ENCODE measurements around the gene COP1. TPM values are rescaled to one million over a fixed set of nuclear protein-coding genes. Genes with fewer than 3 reads are reported as not detected.

COP1 gene
- total and polyA plus RNA-seq, 2 of the 13 experiments (the other 11 are each of a cell fraction or from before 2014, with no cell fraction given) = 20.5 to 51.3 TPM

DNA sequence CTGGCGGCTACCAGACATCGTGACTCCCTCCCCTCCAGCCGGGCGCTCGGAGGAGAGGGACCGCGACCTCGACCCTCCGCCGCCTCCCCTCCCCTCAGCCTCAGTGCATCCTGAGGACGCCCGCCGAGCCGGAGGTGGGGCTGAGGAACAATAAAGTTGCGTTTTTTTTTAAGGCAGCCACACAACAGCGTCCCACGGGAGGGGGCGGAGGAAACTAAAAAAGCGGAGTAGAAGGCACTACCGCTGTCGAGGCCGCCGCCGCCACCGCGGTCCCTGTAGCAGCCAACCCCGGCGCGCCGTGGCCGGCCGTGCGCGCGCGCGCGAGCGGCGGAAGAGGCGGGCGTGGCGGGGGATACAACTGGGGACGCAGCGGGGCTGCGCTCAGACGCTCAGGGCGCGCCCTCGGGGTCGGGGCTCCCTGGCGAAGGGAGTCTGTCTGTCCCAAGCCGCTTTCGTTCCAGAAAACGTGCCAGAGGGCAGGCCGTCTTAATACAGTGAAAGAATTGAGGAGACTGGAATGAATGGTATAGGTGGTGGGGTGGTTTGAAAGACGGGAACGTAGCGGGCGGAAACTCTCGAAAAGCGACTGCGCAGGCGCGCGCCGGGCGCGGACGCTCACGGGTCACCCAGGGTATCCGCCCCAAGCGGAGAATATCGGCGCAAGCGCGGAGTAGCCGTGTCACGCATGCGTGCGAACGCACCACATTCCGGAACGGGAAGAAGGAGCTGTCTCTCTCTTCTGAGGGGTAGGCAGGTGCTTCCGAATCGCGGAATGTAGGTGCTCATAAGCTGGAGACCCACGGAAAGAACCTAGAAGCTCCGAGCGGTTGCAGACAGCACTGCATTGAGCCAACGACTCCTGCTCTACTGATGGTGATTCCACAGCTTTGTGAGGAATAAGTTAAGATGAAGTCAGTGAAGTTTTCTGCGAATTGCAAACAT lies at the start of gene COP1 (continued):
- TF ChIP-seq ZNF318 (CRISPR knock-in tag; IDR thresholded peaks at IDR 0.05) = no peak
- no peak for TF ChIP-seq ZNF878 (CRISPR knock-in tag; IDR thresholded peaks at IDR 0.05)
- TF ChIP-seq NCOR1 (IDR thresholded peaks at IDR 0.05; ENCODE audit: borderline replicate concordance, low read length) = no peak
- TF ChIP-seq ZNF329 (CRISPR knock-in tag; IDR thresholded peaks at IDR 0.05; ENCODE audit: low read depth) = no peak
- no peak; the same call in 1 of the 2 replicates for TF ChIP-seq MLX (CRISPR knock-in tag; IDR thresholded peaks at IDR 0.05)
- 0 out of 2 replicates have a peak, but pooled peaks have one; percentile 30 for TF ChIP-seq ETS1 (CRISPR knock-in tag; IDR thresholded peaks at IDR 0.05)
- TF ChIP-seq, protein P1, sequence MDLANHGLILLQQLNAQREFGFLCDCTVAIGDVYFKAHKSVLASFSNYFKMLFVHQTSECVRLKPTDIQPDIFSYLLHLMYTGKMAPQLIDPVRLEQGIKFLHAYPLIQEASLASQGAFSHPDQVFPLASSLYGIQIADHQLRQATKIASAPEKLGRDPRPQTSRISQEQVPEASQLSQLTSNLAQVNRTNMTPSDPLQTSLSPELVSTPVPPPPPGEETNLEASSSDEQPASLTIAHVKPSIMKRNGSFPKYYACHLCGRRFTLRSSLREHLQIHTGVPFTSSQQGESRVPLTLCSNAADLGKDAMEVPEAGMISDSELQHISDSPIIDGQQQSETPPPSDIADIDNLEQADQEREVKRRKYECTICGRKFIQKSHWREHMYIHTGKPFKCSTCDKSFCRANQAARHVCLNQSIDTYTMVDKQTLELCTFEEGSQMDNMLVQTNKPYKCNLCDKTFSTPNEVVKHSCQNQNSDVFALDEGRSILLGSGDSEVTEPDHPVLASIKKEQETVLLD (CRISPR knock-in tag; IDR thresholded peaks at IDR 0.05; ENCODE audit: low read depth) = peak; percentile 55; the same call in 1 of the 2 replicates
- no peak for TF ChIP-seq SIX4 (CRISPR knock-in tag; IDR thresholded peaks at IDR 0.05)
- TF ChIP-seq ZNF616 (CRISPR knock-in tag; IDR thresholded peaks at IDR 0.05; ENCODE audit: low read depth) = no peak
- TF ChIP-seq RAD51 (IDR thresholded peaks at IDR 0.05; ENCODE audit: borderline replicate concordance) = no peak
- TF ChIP-seq KAT2B (IDR thresholded peaks at IDR 0.05; ENCODE audit: borderline replicate concordance, low read depth, low read length) = no peak
- no peak for TF ChIP-seq ZBTB1 (CRISPR knock-in tag; IDR thresholded peaks at IDR 0.05; ENCODE audit: borderline replicate concordance)
- TF ChIP-seq ATF5 (CRISPR knock-in tag; IDR thresholded peaks at IDR 0.05; ENCODE audit: low read depth) = no peak
- TF ChIP-seq ZFP90 (CRISPR knock-in tag; IDR thresholded peaks at IDR 0.05; ENCODE audit: borderline replicate concordance) = peak; percentile 32; the same call in 1 of the 2 replicates

Data from HepG2 (cell line).